Natural killer cell (primary cell): Measurements from ENCODE around the gene CABP7. TPM values are rescaled to one million over a fixed set of nuclear protein-coding genes. Genes with fewer than 3 reads are reported as not detected.
A peak's percentile ranks its signal among the peaks of the same experiment; 100 is the strongest.

Source experiments
- ATAC-seq, 3 donors: fragments of 150-1000 bp in 2 of 3; fragments of 200-7000 bp in 1 of 3; cut with Tn5 transposase; 1 replicate in 1 of 3; 2 replicates in 2 of 3; pipeline ENCODE4 v1.10.0; 2021; ENCODE audit warnings: mild to moderate bottlenecking in 2 of 3, moderate library complexity in 2 of 3
- DNase-seq, 2 donors: peaks; one replicate each; pipeline versions ENCODE4 v3.0.0 to v3.0.0-alpha.2; 2013 to 2021; ENCODE audit warnings: mixed read lengths in 1 of 2
- H3K27ac ChIP-seq: one replicate; pipeline ENCODE4 v1.5.1; 2013; ENCODE audit warnings: mild to moderate bottlenecking, low read length
- H3K27me3 ChIP-seq: one replicate; pipeline ENCODE4 v1.6.1; 2013; ENCODE audit warnings: low read length; ENCODE audit not compliant: control insufficient read depth, insufficient read depth
- H3K36me3 ChIP-seq: one replicate; pipeline ENCODE4 v1.6.1; 2013; ENCODE audit warnings: low read length; ENCODE audit not compliant: control insufficient read depth, insufficient read depth
- H3K4me1 ChIP-seq: one replicate; pipeline ENCODE4 v1.6.1; 2013; ENCODE audit warnings: low read length; ENCODE audit not compliant: control insufficient read depth, insufficient read depth
- H3K4me3 ChIP-seq: one replicate; pipeline ENCODE4 v1.5.1; 2013; ENCODE audit warnings: low read length
- H3K9me3 ChIP-seq: one replicate; pipeline ENCODE4 v1.6.1; 2013; ENCODE audit warnings: low read length; ENCODE audit not compliant: control insufficient read depth, insufficient read depth
- H3K27ac Mint-ChIP-seq, 2 donors: one replicate each; pipeline ENCODE4 v1.8.0; 2022; ENCODE audit warnings: mild to moderate bottlenecking in 2 of 2, mixed read lengths in 2 of 2, moderate library complexity in 1 of 2
- H3K27me3 Mint-ChIP-seq, 2 donors: one replicate each; pipeline ENCODE4 v1.8.0; 2022; ENCODE audit warnings: low read depth in 2 of 2, mixed read lengths in 2 of 2
- H3K36me3 Mint-ChIP-seq: one replicate; pipeline ENCODE4 v1.8.0; 2022; ENCODE audit warnings: mixed read lengths
- H3K4me1 Mint-ChIP-seq, 2 donors: one replicate each; pipeline ENCODE4 v1.8.0; 2022; ENCODE audit warnings: mixed read lengths in 2 of 2
- H3K4me3 Mint-ChIP-seq: one replicate; pipeline ENCODE4 v1.8.0; 2022; ENCODE audit warnings: mild to moderate bottlenecking, moderate library complexity, mixed read lengths
- H3K9me3 Mint-ChIP-seq, 2 donors: one replicate each; pipeline ENCODE4 v1.8.0; 2022; ENCODE audit warnings: mixed read lengths in 2 of 2
- CTCF ChIP-seq: fragments of 200-600 bp; IDR thresholded peaks from one replicate; pipeline ENCODE4 v1.8.0; 2022; ENCODE audit warnings: antibody characterized with exemption
- WGBS: methylation state at CpG from one replicate; pipeline ENCODE4 v1.1.7; 2013; ENCODE audit warnings: missing lambda C conversion rate; ENCODE audit not compliant: insufficient coverage; 5-methylcytosine and 5-hydroxymethylcytosine counted together
- intact Hi-C: fragments of 100-400 bp; cut with micrococcal nuclease; formaldehyde crosslinking; loops from one replicate; pipeline ENCODE4 v1.14.2; 2022
- total RNA-seq, 4 donors: library from RNA; stranded (reverse); fragments of 120-200 nt in 1 of 4; gene quantifications; one replicate each; pipeline versions ENCODE4 v1.2.3 to v1.2.4, GENCODE V29; 2013 to 2022

The CABP7 gene
- total RNA-seq, 3 donors from 2014 or later (not counting 1 experiment from before 2014, with no cell fraction given) = 0.35 to 0.93 (median 0.54) TPM

GRCh38 chr22:29716814-29717545 is 2.8 kb upstream of the CABP7 start:
- DNase-seq (peak in 1 of 2 donors; percentile 25), ATAC-seq (peak in 2 of 3 donors; percentile 34 to 45)
- Histone ChIP-seq H3K27me3 (peaks cover 20% of the 10 kb centered on the region), H3K4me1 (peaks cover 3% of the 10 kb centered on the region), H3K9me3 (no peaks in the 10 kb centered on the region), H3K27ac (no peak overlapping the region), H3K36me3 (no peaks in the 10 kb centered on the region), H3K4me3 (no peak overlapping the region)
- H3K27me3 Mint-ChIP-seq = peaks cover 22 to 36% of the 10 kb centered on the region in 2 donors
- TF ChIP-seq CTCF = no peak
- H3K27ac Mint-ChIP-seq = no peak overlapping the region
- H3K4me1 Mint-ChIP-seq = peaks cover 0 to 5% of the 10 kb centered on the region in 2 donors
- 68% methylated on average over 16 of the region's 16 CpGs for WGBS
- H3K4me3 Mint-ChIP-seq = no peak overlapping the region
- intact Hi-C loops = no loop called here
- H3K9me3 Mint-ChIP-seq = no peaks in the 10 kb centered on the region
- no peaks in the 10 kb centered on the region for H3K36me3 Mint-ChIP-seq

DNA sequence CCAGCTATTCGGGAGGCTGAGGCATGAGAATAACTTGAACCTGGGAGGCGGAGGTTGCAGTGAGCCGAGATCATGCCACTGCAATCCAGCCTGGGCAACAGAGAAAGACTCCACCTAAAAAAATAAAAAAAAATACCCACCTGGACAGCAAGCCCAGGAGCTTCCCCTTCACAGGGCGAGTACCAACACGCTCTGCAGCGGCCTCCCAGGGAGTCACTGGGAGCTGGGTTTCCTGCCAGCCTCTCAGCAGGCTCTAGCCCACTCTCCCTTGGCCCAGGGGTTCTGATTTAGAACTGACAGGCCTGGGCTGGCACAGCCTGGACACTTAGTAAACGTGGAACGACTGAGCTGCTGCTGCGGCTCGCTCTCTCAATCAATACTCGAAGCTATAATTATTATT is 2.0 kb upstream of the CABP7 start:
- no peak overlapping the region for H3K27ac Mint-ChIP-seq
- no peak overlapping the region for H3K27ac ChIP-seq
- no peak for TF ChIP-seq CTCF
- no peak for ATAC-seq
- no peaks in the 10 kb centered on the region for H3K36me3 Mint-ChIP-seq
- no peaks in the 10 kb centered on the region for H3K9me3 ChIP-seq
- 87% methylated on average over 6 of the region's 11 CpGs for WGBS
- H3K4me1 ChIP-seq = peaks cover 3% of the 10 kb centered on the region
- peaks cover 20% of the 10 kb centered on the region for H3K27me3 ChIP-seq
- peaks cover 22 to 37% of the 10 kb centered on the region in 2 donors for H3K27me3 Mint-ChIP-seq
- H3K4me3 ChIP-seq = no peak overlapping the region
- H3K4me1 Mint-ChIP-seq = peaks cover 0 to 5% of the 10 kb centered on the region in 2 donors
- H3K36me3 ChIP-seq = no peaks in the 10 kb centered on the region
- no peak overlapping the region for H3K4me3 Mint-ChIP-seq
- no peaks in the 10 kb centered on the region for H3K9me3 Mint-ChIP-seq
- no peak for DNase-seq
- intact Hi-C loops = no loop called here

- H3K9me3 Mint-ChIP-seq = no peaks in the 10 kb centered on the region
- H3K9me3 ChIP-seq = no peaks in the 10 kb centered on the region
- DNase-seq (no peak), ATAC-seq (no peak)
- no peak overlapping the region for H3K4me3 ChIP-seq
- no peaks in the 10 kb centered on the region for H3K36me3 ChIP-seq
- no peaks in the 10 kb centered on the region for H3K36me3 Mint-ChIP-seq
- no peak overlapping the region for H3K27ac ChIP-seq
- H3K4me1 Mint-ChIP-seq = peaks cover 0 to 5% of the 10 kb centered on the region in 2 donors
- no peak overlapping the region for H3K4me3 Mint-ChIP-seq
- 59% methylated on average over 19 of the region's 24 CpGs for WGBS
- H3K27me3 ChIP-seq = peaks cover 20% of the 10 kb centered on the region
- intact Hi-C loops = no loop called here
- H3K27ac Mint-ChIP-seq = no peak overlapping the region
- peaks cover 3% of the 10 kb centered on the region for H3K4me1 ChIP-seq
- H3K27me3 Mint-ChIP-seq = peaks cover 22 to 37% of the 10 kb centered on the region in 2 donors
- no peak for TF ChIP-seq CTCF
Measured at GRCh38 chr22:29718949-29719898, 579 bp upstream of the CABP7 start.
